Right lobe of liver (tissue), 6 donors: ENCODE data around the gene FUBP3. TPM values are rescaled to one million over a fixed set of nuclear protein-coding genes. Genes with fewer than 3 reads are reported as not detected.
A peak's percentile ranks its signal among the peaks of the same experiment; 100 is the strongest.

Experiments
- ATAC-seq, 4 donors: fragments of 200-7000 bp; cut with Tn5 transposase; one replicate each; pipeline ENCODE4 v1.9.1; 2020; ENCODE audit warnings: mild to moderate bottlenecking in 4 of 4, moderate library complexity in 4 of 4
- DNase-seq, 3 donors: peaks; one replicate each; pipeline ENCODE4 v3.0.0-alpha.2; 2020
- H3K27ac ChIP-seq, 3 donors: fragments of 200-600 bp; one replicate each; pipeline ENCODE4 v1.8.0; 2022
- H3K27me3 ChIP-seq, 2 donors: fragments of 200-600 bp; one replicate each; pipeline ENCODE4 v1.8.0; 2022
- H3K36me3 ChIP-seq, 4 donors: fragments of 200-600 bp; sonication (generic) in 1 of 4; one replicate each; pipeline versions ENCODE4 v1.5.1 to v1.8.0; 2017 to 2022; ENCODE audit warnings: control low read depth in 1 of 4
- H3K4me1 ChIP-seq, 4 donors: fragments of 200-600 bp; sonication (generic) in 1 of 4; one replicate each; pipeline versions ENCODE4 v1.5.1 to v1.8.0; 2017 to 2022; ENCODE audit warnings: control low read depth in 1 of 4
- H3K4me3 ChIP-seq, 3 donors: fragments of 200-600 bp; one replicate each; pipeline ENCODE4 v1.8.0; 2022
- H3K9me3 ChIP-seq, 4 donors: fragments of 200-600 bp; sonication (generic) in 1 of 4; one replicate each; pipeline versions ENCODE4 v1.5.1 to v1.8.0; 2017 to 2022; ENCODE audit warnings: control low read depth in 1 of 4
- CTCF ChIP-seq, 4 donors: fragments of 200-600 bp in 3 of 4; fragments of 450-650 bp in 1 of 4; IDR thresholded peaks; one replicate each; pipeline versions ENCODE4 v1.5.1 to v1.8.0; 2016 to 2022; ENCODE audit warnings: antibody characterized with exemption in 4 of 4, mild to moderate bottlenecking in 2 of 4
- POLR2A ChIP-seq: fragments of 450-650 bp; IDR thresholded peaks from one replicate; pipeline ENCODE4 v1.6.1; 2017; ENCODE audit warnings: antibody characterized with exemption, mild to moderate bottlenecking
- WGBS: methylation state at CpG from one replicate; pipeline ENCODE4 v1.1.6; 2018; ENCODE audit warnings: low coverage, low lambda C conversion rate; ENCODE audit not compliant: insufficient coverage; ENCODE audit errors: missing lambda C conversion rate; 5-methylcytosine and 5-hydroxymethylcytosine counted together
- intact Hi-C, 2 donors: fragments of 100-400 bp; cut with DNase I; formaldehyde crosslinking; loops; one replicate each; pipeline versions ENCODE4 v1.11.2 to v1.14.1; 2022
- total RNA-seq, 6 experiments: library from RNA; depleted of rRNA in 2 of 6; stranded (reverse); fragments of >200 nt in 2 of 6; fragmentation: NEBNext Ultra II Directional in 3 of 6; extraction: Animal tissue kit (Norgen Biotek cat#: 25700) in 3 of 6; gene quantifications; one replicate each; pipeline versions ENCODE4 v1.1.0 to v1.2.4, GENCODE V29; 2016 to 2023
- donor health status: DM: no; HTN: yes; CAD: no.
- donor health status: DM: no; HTN: no; CAD: no.
- donor health status: DM: no; HTN: no; CAD: no.
- donor health status: DM: no; HTN: yes; CAD: no.
- donor health status: DM: no; HTN: yes; CAD: no.

The FUBP3 gene
- total RNA-seq, 6 experiments from 2014 or later: 21.3 to 35.7 (median 25.2) TPM

- TF ChIP-seq POLR2A (no peak), CTCF (IDR thresholded peaks at IDR 0.05) (no peak)
- Histone ChIP-seq H3K4me3 (no peak overlapping the region), H3K27me3 (no peaks in the 10 kb centered on the region), H3K9me3 (no peaks in the 10 kb centered on the region), H3K36me3 (no peaks in the 10 kb centered on the region), H3K27ac (no peak overlapping the region), H3K4me1 (peaks cover 0 to 48% (median 19%) of the 10 kb centered on the region in 4 donors)
- 70% methylated on average over 3 of the region's 3 CpGs for WGBS
- intact Hi-C loops: no loop called here
- DNase-seq (no peak), ATAC-seq (no peak)
These were observed 24.9 kb downstream of the FUBP3 start for GRCh38 chr9:130604295-130604694.

GRCh38 chr9:130606887-130607600 is 27.7 kb downstream of the FUBP3 start:
- DNase-seq: no peak
- TF ChIP-seq POLR2A (no peak), CTCF (IDR thresholded peaks at IDR 0.05) (no peak)
- Histone ChIP-seq H3K4me1 (peaks cover 0 to 25% (median 8%) of the 10 kb centered on the region in 4 donors), H3K36me3 (no peaks in the 10 kb centered on the region), H3K27ac (peak overlapping the region in 2 of 3 donors; percentile 28 to 58), H3K9me3 (no peaks in the 10 kb centered on the region), H3K4me3 (no peak overlapping the region), H3K27me3 (no peaks in the 10 kb centered on the region)
- 64% methylated on average over 8 of the region's 8 CpGs for WGBS
- ATAC-seq: peak in 2 of 4 donors; percentile 35 to 50
- intact Hi-C loops: no loop called here

GRCh38 chr9:130607640-130608420 is 28.5 kb downstream of the FUBP3 start:
- WGBS: 60% methylated on average over 9 of the region's 10 CpGs
- peak; percentile 66 to 90 (median 84) for ATAC-seq
- TF ChIP-seq POLR2A (no peak), CTCF (IDR thresholded peaks at IDR 0.05) (no peak)
- peaks cover 0 to 2% (median 0%) of the 10 kb centered on the region in 4 donors for H3K36me3 ChIP-seq
- no peaks in the 10 kb centered on the region for H3K27me3 ChIP-seq
- peak in 1 of 3 donors; percentile 64 for DNase-seq
- H3K4me1 ChIP-seq: peaks cover 0 to 25% (median 8%) of the 10 kb centered on the region in 4 donors
- peak overlapping the region in 2 of 3 donors; percentile 28 to 58 for H3K27ac ChIP-seq
- H3K4me3 ChIP-seq: no peak overlapping the region
- H3K9me3 ChIP-seq: no peaks in the 10 kb centered on the region
- intact Hi-C loops: no loop called here

- no peak overlapping the region for H3K4me3 ChIP-seq
- peaks cover 0 to 10% (median 1%) of the 10 kb centered on the region in 4 donors for H3K36me3 ChIP-seq
- no peaks in the 10 kb centered on the region for H3K9me3 ChIP-seq
- H3K27me3 ChIP-seq: no peaks in the 10 kb centered on the region
- WGBS: 47% methylated on average over 6 of the region's 6 CpGs
- ATAC-seq: no peak
- intact Hi-C loops: no loop called here
- peaks cover 0 to 25% (median 8%) of the 10 kb centered on the region in 4 donors for H3K4me1 ChIP-seq
- peak overlapping the region in 1 of 3 donors; percentile 6 for H3K27ac ChIP-seq
- no peak for DNase-seq
- no peak for TF ChIP-seq CTCF (IDR thresholded peaks at IDR 0.05)
- TF ChIP-seq POLR2A: no peak
These were observed 29.3 kb downstream of the FUBP3 start for GRCh38 chr9:130608554-130609134.
